Activated naive CD8-positive, alpha-beta T cell treated with anti-CD3 and anti-CD28 coated beads, Interleukin-2, amount 10 ng/mL, durations not matched to agents 7 days and 5 days (primary cell): ENCODE data around the gene GRK6. TPM values are rescaled to one million over a fixed set of nuclear protein-coding genes. Genes with fewer than 3 reads are reported as not detected.

Experiments
- ATAC-seq: fragments of 150-1000 bp; cut with Tn5 transposase; one replicate; pipeline ENCODE4 v1.10.0; 2021; ENCODE audit warnings: low read depth, moderate library complexity
- POLR2A ChIA-PET: fragments of 350-600 bp; sonication (Branson Sonifier 250); formaldehyde crosslinking; loops from one replicate; lab custom pipeline; 2021; ENCODE audit warnings: antibody characterized with exemption; lab: Charles Lee
- DNase-seq: peaks from one replicate; pipeline ENCODE4 v3.0.0; 2021
- H3K27ac Mint-ChIP-seq: one replicate; pipeline ENCODE4 v1.8.0; 2022; ENCODE audit warnings: mild to moderate bottlenecking, mixed read lengths
- H3K27me3 Mint-ChIP-seq: one replicate; pipeline ENCODE4 v1.8.0; 2022; ENCODE audit warnings: mild to moderate bottlenecking, moderate library complexity, mixed read lengths
- H3K36me3 Mint-ChIP-seq: one replicate; pipeline ENCODE4 v1.8.0; 2021; ENCODE audit warnings: mild to moderate bottlenecking, mixed read lengths
- H3K4me1 Mint-ChIP-seq: one replicate; pipeline ENCODE4 v1.8.0; 2021; ENCODE audit warnings: mixed read lengths
- H3K4me3 Mint-ChIP-seq: one replicate; pipeline ENCODE4 v1.8.0; 2022; ENCODE audit warnings: mild to moderate bottlenecking, moderate library complexity, mixed read lengths
- H3K9me3 Mint-ChIP-seq: one replicate; pipeline ENCODE4 v1.8.0; 2021; ENCODE audit warnings: mixed read lengths
- total RNA-seq, 2 experiments: library from RNA; stranded (reverse); gene quantifications; one replicate each; pipeline ENCODE4 v1.2.3, GENCODE V29; 2021

Gene GRK6
- total RNA-seq, 2 experiments from 2014 or later = 181 to 186 TPM

DNA sequence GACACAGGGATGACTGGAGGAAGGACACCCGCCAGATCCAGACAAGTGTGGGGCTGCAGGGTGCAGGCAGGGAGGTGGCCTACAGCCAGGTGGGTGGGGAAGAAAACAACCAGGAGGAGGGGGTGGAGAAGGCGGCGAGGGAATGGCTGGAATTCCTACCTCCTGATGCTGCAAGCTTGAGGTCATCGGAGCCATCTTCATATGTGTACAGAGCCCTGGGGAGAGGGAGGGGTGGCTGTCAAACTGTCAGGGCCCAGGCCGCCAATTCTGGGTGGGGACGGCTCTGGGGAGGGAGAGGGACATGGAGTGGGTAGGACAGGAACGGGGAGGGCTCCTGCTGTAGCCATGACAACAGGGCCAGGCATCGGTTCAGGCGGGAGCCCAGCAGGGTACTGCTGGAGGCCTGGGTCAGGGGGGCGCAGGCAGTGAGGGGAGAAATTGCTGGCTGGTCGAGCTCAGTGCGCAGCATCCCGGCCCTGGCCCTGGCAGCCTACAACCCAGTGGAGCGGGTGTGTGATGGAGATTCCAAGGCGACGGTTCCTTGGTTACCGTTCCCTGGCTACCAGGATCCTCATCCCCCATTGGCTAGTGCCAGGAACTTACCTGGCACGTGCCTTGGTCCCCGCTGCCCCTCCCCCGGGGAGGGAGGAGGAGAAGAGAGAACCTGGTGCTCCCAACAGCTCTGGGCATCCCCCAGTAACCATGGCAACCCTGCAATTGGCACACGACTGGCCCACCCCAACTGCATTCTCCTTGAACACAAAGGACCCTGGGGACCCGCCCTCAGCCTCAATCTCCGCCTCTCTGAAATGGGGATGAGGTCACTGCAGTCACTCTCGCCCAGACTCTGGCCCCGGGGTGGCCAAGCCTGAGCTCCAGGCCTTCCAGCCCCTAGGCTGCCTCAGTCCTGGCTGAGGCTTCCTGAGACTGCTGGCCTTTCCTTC lies 42.5 kb downstream of the GRK6 start:
- POLR2A ChIA-PET = interaction anchor here (0.6 to 2.7 kb wide), 4 partner anchors 9 to 43 kb away, joined by 3 to 8 read pairs (median 4); no protein-coding TSS in a partner anchor
- Mint-ChIP-seq H3K27ac (peak overlapping the region; percentile 80), H3K4me1 (peaks cover 28% of the 10 kb centered on the region), H3K27me3 (no peaks in the 10 kb centered on the region), H3K9me3 (no peaks in the 10 kb centered on the region), H3K36me3 (peaks cover 19% of the 10 kb centered on the region), H3K4me3 (no peak overlapping the region)
- DNase-seq (no peak), ATAC-seq (no peak)

DNA sequence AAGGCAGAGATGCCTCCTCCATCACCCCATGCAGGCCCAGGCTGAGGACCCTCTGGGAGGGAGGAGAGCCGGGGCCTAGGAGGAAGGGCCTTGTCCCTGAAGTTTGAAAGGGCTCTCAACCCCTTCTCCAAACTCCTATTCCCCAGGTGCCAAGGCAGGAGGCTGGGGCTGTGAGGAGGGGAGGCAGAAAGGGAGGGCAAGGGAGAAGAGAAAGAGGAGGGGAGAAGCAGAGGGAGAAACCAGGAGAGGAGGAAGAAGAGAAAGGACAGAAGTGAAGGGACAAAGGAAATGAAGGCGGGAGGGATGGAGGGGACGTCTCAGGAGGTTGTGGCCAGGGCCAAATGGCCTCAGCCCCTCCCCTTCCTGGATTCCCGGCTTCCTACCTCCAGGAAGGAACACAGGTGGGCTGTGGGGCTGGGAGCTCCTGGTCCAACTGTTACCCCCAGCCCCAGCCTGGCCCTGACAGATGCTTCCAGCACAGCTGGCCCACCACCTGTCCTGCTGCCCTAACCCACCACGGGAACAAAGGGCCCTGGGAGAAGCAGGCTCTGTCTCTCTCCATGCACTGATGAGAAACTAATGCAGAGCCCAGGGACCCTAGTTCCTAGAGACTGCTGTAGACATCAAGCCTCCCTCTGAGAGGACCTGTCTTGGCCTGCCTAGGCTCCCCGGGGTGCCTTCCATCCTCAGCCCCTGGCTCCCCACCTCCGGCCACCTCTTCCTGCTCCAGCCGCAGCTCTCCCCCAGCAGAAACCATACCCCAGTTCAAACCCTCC lies 43.5 kb downstream of the GRK6 start:
- peaks cover 23% of the 10 kb centered on the region for H3K36me3 Mint-ChIP-seq
- no peak for ATAC-seq
- peak overlapping the region; percentile 80 for H3K27ac Mint-ChIP-seq
- peak overlapping the region; percentile 83 for H3K4me3 Mint-ChIP-seq
- peaks cover 37% of the 10 kb centered on the region for H3K4me1 Mint-ChIP-seq
- POLR2A ChIA-PET = interaction anchor here (0.7 to 4.0 kb wide), 8 partner anchors 7 to 112 kb away, joined by 3 to 34 read pairs (median 4); partner anchors contain the start of genes PDLIM7, PRR7 and RGS14
- H3K9me3 Mint-ChIP-seq = no peaks in the 10 kb centered on the region
- DNase-seq = no peak
- H3K27me3 Mint-ChIP-seq = no peaks in the 10 kb centered on the region

DNA sequence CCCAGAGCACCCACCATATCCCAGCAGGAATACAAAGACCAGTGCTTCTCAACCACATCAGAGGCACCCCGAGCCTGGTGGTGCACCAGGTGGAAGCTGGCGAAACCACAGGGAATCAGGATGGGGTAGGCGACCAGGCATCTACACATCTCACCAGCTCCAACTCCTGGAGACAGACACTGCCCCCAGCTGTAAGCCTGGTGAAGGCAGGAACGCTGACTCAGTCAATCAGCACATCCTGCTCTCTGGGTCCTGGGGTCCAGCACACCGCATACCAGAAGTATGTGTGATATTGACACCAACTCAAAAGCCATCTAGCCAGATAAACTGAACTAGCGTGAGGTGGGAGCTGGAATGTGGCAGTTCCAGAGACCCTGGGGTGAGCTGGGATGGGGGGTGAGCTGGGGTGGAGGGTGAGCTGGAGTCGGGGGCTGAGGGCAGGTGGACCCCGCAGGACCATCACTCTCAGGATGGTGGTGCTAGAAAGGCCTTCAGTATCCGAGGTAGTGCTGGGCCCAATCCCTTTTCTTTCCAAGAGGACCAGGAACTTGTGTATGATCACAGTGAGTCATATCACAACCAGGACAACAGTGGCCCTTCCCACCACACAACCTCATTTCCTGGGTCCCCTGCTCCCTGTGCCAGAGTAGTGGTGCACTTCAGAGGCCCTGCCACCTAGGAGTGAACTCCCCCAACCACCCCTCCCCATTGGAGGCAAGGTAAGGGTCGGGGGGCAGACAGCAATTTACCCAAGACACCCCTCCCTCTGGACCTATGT lies 44.5 kb downstream of the GRK6 start:
- ATAC-seq (no peak), DNase-seq (no peak)
- Mint-ChIP-seq H3K4me3 (peak overlapping the region; percentile 83), H3K27me3 (no peaks in the 10 kb centered on the region), H3K9me3 (no peaks in the 10 kb centered on the region), H3K36me3 (peaks cover 13% of the 10 kb centered on the region), H3K27ac (peak overlapping the region; percentile 85), H3K4me1 (peaks cover 46% of the 10 kb centered on the region)
- POLR2A ChIA-PET = interaction anchor here (0.6 to 4.0 kb wide), 21 partner anchors 8 to 129 kb away, joined by 3 to 34 read pairs (median 4); partner anchors contain the start of genes B4GALT7, LMAN2, PDLIM7 and PRR7

DNA sequence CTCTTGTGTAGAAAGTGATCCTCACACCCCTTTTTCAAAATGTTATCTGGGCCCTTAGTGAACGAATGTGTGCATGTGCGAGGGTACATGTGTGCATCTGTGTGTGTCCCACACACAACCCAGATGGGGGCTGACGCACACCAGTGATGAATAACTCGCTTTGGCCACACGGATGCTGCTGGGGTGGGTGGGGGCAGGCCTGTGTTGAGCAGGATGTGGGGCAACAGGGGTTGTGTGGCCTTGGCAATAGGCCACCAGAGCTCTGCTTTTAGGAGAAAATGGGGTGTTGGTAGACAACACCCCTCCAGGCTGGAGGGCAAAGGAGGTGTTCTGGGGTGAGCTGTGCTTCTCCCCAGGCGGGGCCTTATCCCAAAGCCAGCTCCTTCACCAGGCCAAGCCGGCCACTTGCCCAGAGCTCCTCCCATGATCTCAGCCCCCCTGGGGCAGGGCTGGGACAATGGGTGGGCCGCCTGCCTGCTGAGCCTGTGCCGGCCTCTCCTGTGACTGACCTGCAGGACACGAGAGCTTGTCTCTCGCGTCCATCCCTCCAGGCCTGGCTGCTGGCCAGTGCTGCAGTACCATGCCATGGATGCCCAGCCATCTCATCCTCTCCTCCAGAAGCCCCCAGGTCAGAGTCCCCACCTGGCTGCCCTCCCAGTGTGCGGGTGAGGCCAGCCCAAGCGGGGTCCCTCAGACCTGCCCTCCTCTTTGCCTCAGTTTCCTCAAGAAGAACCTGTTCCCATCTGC lies 45.3 kb downstream of the GRK6 start:
- peak; percentile 68 for DNase-seq
- peak; percentile 62 for ATAC-seq
- Mint-ChIP-seq H3K36me3 (peaks cover 10% of the 10 kb centered on the region), H3K4me1 (peaks cover 51% of the 10 kb centered on the region), H3K4me3 (peak overlapping the region; percentile 83), H3K9me3 (no peaks in the 10 kb centered on the region), H3K27ac (peak overlapping the region; percentile 85), H3K27me3 (no peaks in the 10 kb centered on the region)
- POLR2A ChIA-PET = interaction anchor here (0.6 to 4.0 kb wide), 25 partner anchors 9 to 128 kb away, joined by 3 to 34 read pairs (median 5); partner anchors contain the start of genes B4GALT7, DDX41, LMAN2 and PDLIM7

DNA sequence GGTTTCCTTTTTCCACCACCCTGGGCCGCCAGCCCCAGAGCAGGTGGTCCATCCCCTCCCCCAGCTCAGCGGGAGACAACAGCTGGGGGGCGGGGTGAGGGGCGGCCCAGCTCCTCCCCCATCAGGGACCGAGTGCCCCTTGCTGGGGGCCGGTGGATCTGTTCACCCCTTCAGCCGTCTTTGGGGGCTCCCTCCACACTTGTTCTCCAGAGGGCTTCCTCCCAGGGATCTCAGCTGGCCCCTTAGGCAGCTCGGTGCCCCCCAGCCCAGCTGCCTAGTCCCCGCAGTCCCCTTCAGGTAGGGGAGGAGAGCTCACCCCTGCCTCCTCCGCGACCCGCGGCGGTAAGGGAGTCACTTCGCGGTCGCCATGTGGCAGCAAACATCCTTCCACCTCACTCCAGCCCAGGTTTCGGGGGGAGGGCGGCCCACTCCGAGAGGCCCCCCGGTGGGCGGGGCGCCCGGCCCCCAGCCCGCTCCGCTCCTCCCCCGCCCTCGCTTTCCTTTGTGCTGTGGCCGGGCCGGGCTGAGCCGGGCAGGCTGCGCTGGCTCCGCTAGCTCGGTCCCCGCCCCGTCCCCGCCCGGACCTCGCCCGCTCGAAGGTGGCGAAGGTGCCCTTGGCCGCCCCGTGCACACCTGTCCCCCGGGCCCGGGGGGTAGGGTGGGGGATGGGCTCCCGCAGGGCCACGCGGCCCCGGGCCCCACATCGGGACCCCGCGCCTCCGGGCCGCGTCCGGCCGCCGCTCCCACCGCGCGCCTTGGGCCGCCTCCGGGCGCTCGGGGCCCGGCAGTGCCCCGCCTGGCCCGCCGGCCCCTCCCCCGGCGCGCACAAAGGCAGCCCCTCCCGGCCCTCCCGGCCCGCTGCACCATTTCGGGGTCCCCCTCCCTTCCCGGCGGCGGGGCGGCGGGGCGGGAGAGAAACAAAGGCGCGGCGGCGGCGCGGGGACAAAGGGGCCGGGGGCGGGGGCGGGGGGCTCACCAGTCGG lies 46.3 kb downstream of the GRK6 start:
- no peaks in the 10 kb centered on the region for H3K27me3 Mint-ChIP-seq
- peak; percentile 88 for DNase-seq
- H3K9me3 Mint-ChIP-seq = no peaks in the 10 kb centered on the region
- peaks cover 8% of the 10 kb centered on the region for H3K36me3 Mint-ChIP-seq
- H3K4me3 Mint-ChIP-seq = peak overlapping the region; percentile 83
- POLR2A ChIA-PET = interaction anchor here (0.7 to 4.0 kb wide), 22 partner anchors 9 to 162 kb away, joined by 3 to 34 read pairs (median 5); partner anchors contain the start of genes DDX41, LMAN2, PDLIM7 and PRR7
- peak; percentile 58 for ATAC-seq
- peaks cover 53% of the 10 kb centered on the region for H3K4me1 Mint-ChIP-seq
- H3K27ac Mint-ChIP-seq = peak overlapping the region; percentile 85

DNA sequence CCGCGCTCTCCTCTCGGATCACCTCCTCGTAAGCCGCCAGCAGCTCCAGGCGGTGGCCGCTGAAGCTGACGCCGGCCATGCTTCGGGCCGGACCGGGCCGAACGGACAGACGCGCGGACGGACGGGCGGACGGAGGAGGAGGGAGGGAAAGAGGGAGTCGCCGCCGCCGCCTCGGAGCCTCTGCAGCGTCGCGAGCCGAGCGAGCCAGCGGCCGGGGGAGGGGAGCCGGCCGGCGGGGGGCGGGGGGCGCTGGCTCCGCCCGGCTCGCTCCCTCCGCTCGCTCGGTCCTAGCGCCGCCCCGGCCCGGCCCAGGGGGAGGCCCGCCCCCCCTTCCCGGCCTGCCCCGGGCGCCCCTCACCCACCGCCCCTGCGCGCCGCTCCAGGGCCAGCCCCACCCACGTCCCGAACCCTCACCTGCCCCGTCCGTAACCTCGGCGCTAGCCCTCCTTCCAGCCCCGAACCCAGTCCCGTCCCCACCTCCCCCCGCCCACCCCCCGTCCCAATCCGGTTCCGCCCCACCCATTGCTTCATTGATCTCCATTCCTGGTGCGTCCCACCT lies 47.0 kb downstream of the GRK6 start, which contains the start of gene DBN1:
Gene DBN1, minus strand, starts transcription at position 192 of the 559 bp plus-strand sequence. Its CDS starts 113 bp downstream, at position 79.
- Mint-ChIP-seq H3K4me1 (peaks cover 60% of the 10 kb centered on the region), H3K27me3 (no peaks in the 10 kb centered on the region), H3K4me3 (peak within 1 kb of the TSS; percentile 83), H3K36me3 (peaks cover 6% of the 10 kb centered on the region), H3K9me3 (no peaks in the 10 kb centered on the region), H3K27ac (peak within 1 kb of the TSS; percentile 85)
- POLR2A ChIA-PET = interaction anchor here (0.7 to 4.0 kb wide), 12 partner anchors 11 to 83 kb away, joined by 3 to 34 read pairs (median 10); partner anchors contain the start of genes DDX41, PDLIM7 and PRR7
- DNase-seq (peak; percentile 70), ATAC-seq (peak; percentile 25)

DNA sequence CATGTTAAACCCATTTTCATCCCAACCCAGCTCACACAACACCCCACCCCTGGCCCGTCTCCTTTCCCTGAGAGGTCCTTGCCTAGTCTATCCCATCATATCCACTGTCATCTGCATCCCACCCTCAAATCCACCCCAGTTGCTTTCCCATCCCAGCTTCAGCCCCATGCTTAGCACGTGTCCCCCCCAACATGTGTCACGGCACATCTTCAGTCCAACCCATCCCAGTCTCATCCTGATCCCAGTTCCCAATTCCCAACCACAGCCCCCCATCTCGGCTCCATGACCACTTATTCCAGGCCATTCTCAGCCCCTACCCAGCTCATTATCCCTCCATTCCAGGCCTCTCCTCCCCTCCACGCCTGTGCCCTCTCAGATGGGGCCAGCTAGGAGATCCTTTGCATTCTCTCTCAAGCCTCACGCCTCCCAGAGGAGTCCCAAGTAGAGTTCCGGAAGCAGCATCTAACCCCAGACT lies 47.6 kb downstream of the GRK6 start:
- ATAC-seq (no peak), DNase-seq (no peak)
- Mint-ChIP-seq H3K9me3 (no peaks in the 10 kb centered on the region), H3K27ac (peak overlapping the region; percentile 84), H3K36me3 (peaks cover 8% of the 10 kb centered on the region), H3K27me3 (no peaks in the 10 kb centered on the region), H3K4me1 (peaks cover 62% of the 10 kb centered on the region), H3K4me3 (peak overlapping the region; percentile 83)
- POLR2A ChIA-PET = interaction anchor here (0.6 to 4.0 kb wide), 5 partner anchors 11 to 84 kb away, joined by 3 to 34 read pairs (median 21); partner anchors contain the start of gene PDLIM7

DNA sequence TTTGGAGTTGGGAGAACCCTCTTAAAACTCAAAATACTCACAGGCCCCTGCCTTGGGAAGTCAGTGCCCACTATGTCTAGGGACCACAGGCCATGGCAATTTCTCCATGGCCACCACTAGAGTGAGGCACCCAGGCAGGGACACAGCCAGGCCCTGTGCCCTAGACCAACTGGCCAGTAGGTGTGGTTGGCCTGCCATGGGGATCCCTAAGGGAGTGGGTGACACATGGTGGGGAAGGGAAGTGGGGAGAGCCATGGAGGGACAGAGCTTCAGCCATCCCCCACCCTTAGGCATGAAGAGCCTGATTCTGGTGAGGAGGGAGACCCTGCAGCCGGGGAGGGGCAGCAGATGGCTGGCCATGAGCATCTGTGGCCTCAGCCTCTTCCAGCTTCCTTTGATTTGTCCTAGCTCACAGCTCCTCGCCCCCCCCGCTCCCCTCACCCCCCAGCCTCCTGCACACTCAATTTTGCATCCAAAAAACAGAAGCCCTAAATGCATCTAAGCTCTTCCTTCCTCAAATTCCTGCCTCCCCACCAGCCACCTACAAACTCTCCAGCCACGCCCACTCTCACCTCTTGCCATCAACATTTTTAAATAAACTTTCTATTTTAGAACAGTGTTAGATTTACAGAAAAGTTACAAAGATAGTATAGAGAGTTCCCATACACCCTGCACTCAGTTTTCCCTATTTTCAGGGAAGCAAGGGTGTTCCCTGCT lies 48.5 kb downstream of the GRK6 start:
- POLR2A ChIA-PET = interaction anchor here (0.6 to 3.1 kb wide), 2 partner anchors 22 to 39 kb away, joined by 3 to 17 read pairs; partner anchors contain the start of gene PDLIM7

DNA sequence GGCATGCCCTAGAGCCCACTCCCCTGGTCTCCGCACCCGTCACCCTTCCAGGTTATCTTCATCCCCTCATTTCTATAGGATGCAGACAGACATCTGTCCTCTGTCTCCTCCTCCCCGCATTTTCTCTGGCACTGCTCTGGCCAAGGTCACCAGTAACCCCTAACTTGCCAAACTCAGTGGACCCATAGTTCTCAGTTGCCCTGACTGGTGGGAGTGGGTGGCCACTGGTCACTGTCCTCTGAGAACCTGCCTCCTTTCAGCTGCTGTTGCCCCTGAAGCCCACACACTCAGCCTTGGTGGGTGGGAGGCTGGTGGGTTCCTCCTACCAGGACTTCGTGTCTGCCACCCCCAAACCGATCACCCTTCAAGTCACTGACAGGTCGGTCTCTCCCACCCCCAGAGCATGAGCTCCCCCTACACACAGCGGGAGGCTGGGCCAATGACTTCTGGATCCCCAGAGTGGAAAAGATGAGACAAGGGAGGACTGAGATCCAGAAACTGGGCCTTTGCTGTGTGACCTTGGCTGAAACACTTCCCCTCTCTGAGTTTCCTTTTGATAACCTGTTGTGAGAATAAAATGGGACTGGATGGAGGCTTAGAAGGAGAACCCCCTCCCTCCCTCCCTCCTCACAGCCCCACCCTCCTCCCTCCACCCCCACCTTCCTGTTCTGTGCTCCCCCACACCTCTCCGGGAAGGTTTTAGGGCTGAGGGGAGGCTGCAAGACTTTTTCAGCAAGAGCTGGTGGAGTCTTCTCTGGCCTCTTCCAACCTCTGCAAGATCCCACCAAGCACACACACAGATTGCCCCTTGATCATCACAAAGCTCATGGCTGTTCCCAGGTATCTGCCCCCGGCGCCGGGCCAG lies 49.3 kb downstream of the GRK6 start:
- H3K4me1 Mint-ChIP-seq = peaks cover 62% of the 10 kb centered on the region
- H3K27ac Mint-ChIP-seq = peak overlapping the region; percentile 81

More for the DNA sequence above, 48.5 kb downstream of the GRK6 start:
- peaks cover 6% of the 10 kb centered on the region for H3K36me3 Mint-ChIP-seq
- no peak for DNase-seq
- no peaks in the 10 kb centered on the region for H3K27me3 Mint-ChIP-seq
- ATAC-seq = no peak
- peak overlapping the region; percentile 75 for H3K27ac Mint-ChIP-seq
- peaks cover 67% of the 10 kb centered on the region for H3K4me1 Mint-ChIP-seq
- H3K4me3 Mint-ChIP-seq = peak overlapping the region; percentile 83
- H3K9me3 Mint-ChIP-seq = no peaks in the 10 kb centered on the region

More for the DNA sequence above, 49.3 kb downstream of the GRK6 start:
- H3K4me3 Mint-ChIP-seq = peak overlapping the region; percentile 10
- H3K27me3 Mint-ChIP-seq = no peaks in the 10 kb centered on the region
- H3K9me3 Mint-ChIP-seq = no peaks in the 10 kb centered on the region
- H3K36me3 Mint-ChIP-seq = peaks cover 6% of the 10 kb centered on the region
- ATAC-seq (no peak), DNase-seq (no peak)
- POLR2A ChIA-PET = interaction anchor here (1.5 to 3.1 kb wide), 3 partner anchors 12 to 21 kb away, joined by 5 to 17 read pairs (median 7); partner anchors contain the start of gene PDLIM7
